Left lung (tissue), 10 donors: ENCODE results near the gene NT5E. TPM values are rescaled to one million over a fixed set of nuclear protein-coding genes. Genes with fewer than 3 reads are reported as not detected.

Experiments used
- ATAC-seq: fragments of 200-7000 bp; cut with Tn5 transposase; one replicate; pipeline ENCODE4 v1.9.1; 2020; ENCODE audit warnings: moderate library complexity
- DNase-seq, 4 donors: peaks; one replicate each; pipeline ENCODE4 v3.0.0-alpha.2; 2013 to 2020
- H3K27ac ChIP-seq, 2 donors: fragments of 200-600 bp; sonication (generic) in 1 of 2; one replicate each; pipeline versions ENCODE4 v1.5.0 to v1.8.0; 2020 to 2021
- H3K27me3 ChIP-seq, 2 donors: fragments of 200-600 bp; sonication (generic) in 1 of 2; one replicate each; pipeline versions ENCODE4 v1.5.0 to v1.8.0; 2020 to 2021
- H3K36me3 ChIP-seq, 2 donors: fragments of 200-600 bp; sonication (generic) in 1 of 2; one replicate each; pipeline versions ENCODE4 v1.5.0 to v1.8.0; 2020 to 2021
- H3K4me1 ChIP-seq, 2 donors: fragments of 200-600 bp; one replicate each; pipeline ENCODE4 v1.8.0; 2021
- H3K4me3 ChIP-seq, 2 donors: fragments of 200-600 bp; sonication (generic) in 1 of 2; one replicate each; pipeline versions ENCODE4 v1.5.0 to v1.8.0; 2020 to 2021; ENCODE audit warnings: mild to moderate bottlenecking in 1 of 2
- H3K9me3 ChIP-seq, 2 donors: fragments of 200-600 bp; sonication (generic) in 1 of 2; one replicate each; pipeline versions ENCODE4 v1.5.0 to v1.8.0; 2020 to 2021
- CTCF ChIP-seq, 2 donors: fragments of 200-600 bp; sonication (generic) in 1 of 2; IDR thresholded peaks; one replicate each; pipeline versions ENCODE4 v1.5.0 to v1.8.0; 2021; ENCODE audit warnings: antibody characterized with exemption in 2 of 2
- intact Hi-C, 2 donors: fragments of 100-400 bp; cut with DNase I; formaldehyde crosslinking; loops; one replicate each; pipeline versions ENCODE4 v1.11.2 to v1.14.2; 2022
- polyA plus RNA-seq, 6 donors: library from polyadenylated mRNA; unstranded; fragments of 120-200 nt; gene quantifications; one replicate each; pipeline ENCODE4 v1.2.1, GENCODE V29; 2013; ENCODE audit not compliant: insufficient read length in 6 of 6
- total RNA-seq, 2 donors: library from RNA; stranded (reverse); fragmentation: NEBNext Ultra II Directional; extraction: Animal tissue kit (Norgen Biotek cat#: 25700); gene quantifications; one replicate each; pipeline ENCODE4 v1.2.1, GENCODE V29; 2021
- donor health status: DM: no; HTN: yes; CAD: no.
- donor health status: DM: no; HTN: no; CAD: no.

NT5E gene
- total and polyA plus RNA-seq, 8 donors, result 9.1 to 16.8 (median 14.5) TPM

GRCh38 chr6:85436411-85436810 is 13.5 kb upstream of the NT5E start:
- intact Hi-C loops, result no loop called here
- TF ChIP-seq CTCF (IDR thresholded peaks at IDR 0.05), result no peak
- Histone ChIP-seq H3K4me3 (no peak overlapping the region), H3K27me3 (no peaks in the 10 kb centered on the region), H3K9me3 (peaks cover 0 to 10% of the 10 kb centered on the region in 2 donors), H3K27ac (no peak overlapping the region), H3K4me1 (no peaks in the 10 kb centered on the region), H3K36me3 (no peaks in the 10 kb centered on the region)
- DNase-seq (no peak), ATAC-seq (no peak)

GRCh38 chr6:85436939-85437495 is 12.9 kb upstream of the NT5E start:
- no peak for DNase-seq
- ATAC-seq, result no peak
- no peak overlapping the region for H3K4me3 ChIP-seq
- no peaks in the 10 kb centered on the region for H3K36me3 ChIP-seq
- H3K9me3 ChIP-seq, result peaks cover 0 to 10% of the 10 kb centered on the region in 2 donors
- no peaks in the 10 kb centered on the region for H3K27me3 ChIP-seq
- intact Hi-C loops, result no loop called here
- H3K27ac ChIP-seq, result no peak overlapping the region
- TF ChIP-seq CTCF (IDR thresholded peaks at IDR 0.05), result no peak
- no peaks in the 10 kb centered on the region for H3K4me1 ChIP-seq

- Histone ChIP-seq H3K4me3 (no peak overlapping the region), H3K27ac (no peak overlapping the region), H3K4me1 (no peaks in the 10 kb centered on the region), H3K27me3 (peaks cover 9 to 35% of the 10 kb centered on the region in 2 donors), H3K36me3 (no peaks in the 10 kb centered on the region), H3K9me3 (peaks cover 0 to 13% of the 10 kb centered on the region in 2 donors)
- DNase-seq (no peak), ATAC-seq (no peak)
- intact Hi-C loops, result no loop called here
- TF ChIP-seq CTCF (IDR thresholded peaks at IDR 0.05), result no peak
Measured at GRCh38 chr6:85443349-85444117, 6.3 kb upstream of the NT5E start.

- ATAC-seq (peak; percentile 19), DNase-seq (no peak)
- no peak for TF ChIP-seq CTCF (IDR thresholded peaks at IDR 0.05)
- peak overlapping the region; percentile 36 to 51 for H3K4me3 ChIP-seq
- no peaks in the 10 kb centered on the region for H3K9me3 ChIP-seq
- intact Hi-C loops, result no loop called here
- H3K27me3 ChIP-seq, result peaks cover 31 to 92% of the 10 kb centered on the region in 2 donors
- peaks cover 12 to 28% of the 10 kb centered on the region in 2 donors for H3K4me1 ChIP-seq
- no peaks in the 10 kb centered on the region for H3K36me3 ChIP-seq
- peak overlapping the region; percentile 62 to 73 for H3K27ac ChIP-seq
Measured at GRCh38 chr6:85449388-85449817, 480 bp upstream of the NT5E start.

- no peak overlapping the region for H3K4me3 ChIP-seq
- peak overlapping the region in 1 of 2 donors; percentile 5 for H3K27ac ChIP-seq
- TF ChIP-seq CTCF (IDR thresholded peaks at IDR 0.05), result no peak
- H3K36me3 ChIP-seq, result no peaks in the 10 kb centered on the region
- ATAC-seq, result no peak
- peaks cover 31 to 74% of the 10 kb centered on the region in 2 donors for H3K27me3 ChIP-seq
- intact Hi-C loops, result no loop called here
- no peak for DNase-seq
- H3K4me1 ChIP-seq, result peaks cover 12 to 28% of the 10 kb centered on the region in 2 donors
- H3K9me3 ChIP-seq, result no peaks in the 10 kb centered on the region
Measured at GRCh38 chr6:85451565-85452306, 1.9 kb downstream of the NT5E start.
